Left lung (tissue), 14 donors: ENCODE data around the gene REL. TPM values are rescaled to one million over a fixed set of nuclear protein-coding genes. Genes with fewer than 3 reads are reported as not detected.

Experiments used
- ATAC-seq: fragments of 200-7000 bp; cut with Tn5 transposase; one replicate; pipeline ENCODE4 v1.9.1; 2020; ENCODE audit warnings: moderate library complexity
- DNase-seq, 4 donors: peaks; one replicate each; pipeline ENCODE4 v3.0.0-alpha.2; 2013 to 2020
- H3K27ac ChIP-seq, 2 donors: fragments of 200-600 bp; sonication (generic) in 1 of 2; one replicate each; pipeline versions ENCODE4 v1.5.0 to v1.8.0; 2020 to 2021
- H3K27me3 ChIP-seq, 2 donors: fragments of 200-600 bp; sonication (generic) in 1 of 2; one replicate each; pipeline versions ENCODE4 v1.5.0 to v1.8.0; 2020 to 2021
- H3K36me3 ChIP-seq, 2 donors: fragments of 200-600 bp; sonication (generic) in 1 of 2; one replicate each; pipeline versions ENCODE4 v1.5.0 to v1.8.0; 2020 to 2021
- H3K4me1 ChIP-seq, 2 donors: fragments of 200-600 bp; one replicate each; pipeline ENCODE4 v1.8.0; 2021
- H3K4me3 ChIP-seq, 2 donors: fragments of 200-600 bp; sonication (generic) in 1 of 2; one replicate each; pipeline versions ENCODE4 v1.5.0 to v1.8.0; 2020 to 2021; ENCODE audit warnings: mild to moderate bottlenecking in 1 of 2
- H3K9me3 ChIP-seq, 2 donors: fragments of 200-600 bp; sonication (generic) in 1 of 2; one replicate each; pipeline versions ENCODE4 v1.5.0 to v1.8.0; 2020 to 2021
- intact Hi-C, 2 donors: fragments of 100-400 bp; cut with DNase I; formaldehyde crosslinking; loops; one replicate each; pipeline versions ENCODE4 v1.11.2 to v1.14.2; 2022
- long read RNA-seq, 12 donors: library from polyadenylated mRNA in 2 of 12; unstranded in 2 of 12; transcript quantifications; one replicate each; pipeline ENCODE4 v2.0.0 and lab custom pipeline, GENCODE V29; 2019 to 2026
- polyA plus RNA-seq, 6 donors: library from polyadenylated mRNA; unstranded; fragments of 120-200 nt; gene quantifications; one replicate each; pipeline ENCODE4 v1.2.1, GENCODE V29; 2013; ENCODE audit not compliant: insufficient read length in 6 of 6
- total RNA-seq, 2 donors: library from RNA; stranded (reverse); fragmentation: NEBNext Ultra II Directional; extraction: Animal tissue kit (Norgen Biotek cat#: 25700); gene quantifications; one replicate each; pipeline ENCODE4 v1.2.1, GENCODE V29; 2021
- TF ChIP-seq, protein P1 (sequence below), 2 donors: fragments of 200-600 bp; sonication (generic) in 1 of 2; IDR thresholded peaks; one replicate each; pipeline versions ENCODE4 v1.5.0 to v1.8.0; 2021; ENCODE audit warnings: antibody characterized with exemption in 2 of 2
- donor health status: DM: no; HTN: yes; CAD: no.
- donor health status: DM: no; HTN: no; CAD: no.

REL gene
- total RNA-seq: 10 to 100 TPM; 21.0 to 31.8 TPM
- polyA plus RNA-seq: 10 to 100 TPM in 5 of 6 donors, 1 to 10 TPM in 1; 10.0 to 12.8 (median 10.9) TPM
- long read RNA-seq, donor 1, partial matches to known transcripts: 28 of 28 reads
- long read RNA-seq, donor 1, other reads (novel, unspliced or antisense): 0 of 28 reads
- long read RNA-seq, donor 2: 0 reads
- long read RNA-seq, donor 3: 0 reads
- long read RNA-seq, donor 4, partial matches to known transcripts: 12 of 12 reads
- long read RNA-seq, donor 4, other reads (novel, unspliced or antisense): 0 of 12 reads
- long read RNA-seq, donor 5, partial matches to known transcripts: 0 of 1 reads
- long read RNA-seq, donor 5, other reads (novel, unspliced or antisense): 0 of 1 reads
- long read RNA-seq, donor 6, partial matches to known transcripts: 0 of 4 reads
- long read RNA-seq, donor 6, other reads (novel, unspliced or antisense): 0 of 4 reads
- long read RNA-seq, donor 7, partial matches to known transcripts: 0 of 1 reads
- long read RNA-seq, donor 7, other reads (novel, unspliced or antisense): 0 of 1 reads
- long read RNA-seq, donor 8, full-length matches to known transcripts: 3 of 3 reads
- long read RNA-seq, donor 8, partial matches to known transcripts: 0 of 3 reads
- long read RNA-seq, donor 8, other reads (novel, unspliced or antisense): 0 of 3 reads
- long read RNA-seq, donor 9: 0 reads
- long read RNA-seq, donor 10, partial matches to known transcripts: 6 of 10 reads
- long read RNA-seq, donor 10, other reads (novel, unspliced or antisense): 2 of 10 reads
- long read RNA-seq, donor 11: 0 reads
- long read RNA-seq, donor 12, full-length matches to known transcripts: 2 of 2 reads
- long read RNA-seq, donor 12, partial matches to known transcripts: 0 of 2 reads
- long read RNA-seq, donor 12, other reads (novel, unspliced or antisense): 0 of 2 reads

DNA sequence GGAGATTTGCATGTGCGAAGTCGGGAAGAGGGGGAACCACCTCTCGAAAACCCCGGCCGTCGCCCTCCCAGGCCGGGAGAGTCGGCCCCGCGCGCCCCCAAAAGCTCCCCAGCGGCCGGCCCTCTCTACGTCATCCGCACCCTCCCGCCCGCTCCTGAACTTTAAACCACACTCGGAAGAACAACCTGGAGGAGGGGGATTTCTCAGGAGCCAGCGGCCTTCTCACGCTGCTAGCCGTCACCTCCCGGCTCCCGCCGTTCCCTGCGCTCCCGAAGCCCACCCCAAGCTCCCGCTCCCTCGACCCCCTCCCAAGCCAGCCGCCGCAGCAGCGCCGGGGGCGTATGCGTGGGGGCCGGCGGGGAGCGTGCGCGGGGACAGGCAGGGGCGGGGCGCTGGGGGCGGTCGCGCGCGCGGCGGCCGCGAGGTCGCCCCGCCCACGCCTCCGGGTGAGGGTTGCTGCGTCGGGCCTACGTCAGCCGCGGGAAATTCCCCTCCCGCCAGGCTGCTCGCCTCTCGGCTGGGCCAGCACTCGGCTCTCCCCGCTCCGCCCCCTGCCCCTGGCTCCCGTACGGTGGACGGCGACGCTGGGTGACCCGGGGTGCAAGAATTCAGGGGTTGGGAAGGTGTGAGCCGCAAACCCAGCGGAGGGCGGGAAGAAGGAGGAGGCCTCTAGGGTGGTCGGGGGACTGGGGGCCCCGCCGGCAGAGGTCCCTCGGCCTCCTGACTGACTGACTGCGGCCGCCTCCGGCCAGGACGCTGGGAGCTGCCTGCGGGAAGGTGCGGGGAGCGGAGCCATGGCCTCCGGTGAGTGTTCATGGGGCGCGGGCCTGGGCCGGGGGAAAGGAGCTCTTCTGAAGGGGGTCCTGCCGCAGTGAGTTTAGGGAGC lies at the start of gene REL:
Gene REL, plus strand, starts transcription at position 528 of the 886 bp plus-strand sequence. Its CDS starts 267 bp downstream, at position 795.
- peak; percentile 88 for ATAC-seq
- Histone ChIP-seq H3K4me1 (peaks cover 0 to 29% of the 10 kb centered on the region in 2 donors), H3K27ac (peak within 1 kb of the TSS; percentile 98 to 99), H3K4me3 (peak within 1 kb of the TSS; percentile 64 to 87), H3K27me3 (no peaks in the 10 kb centered on the region), H3K9me3 (no peaks in the 10 kb centered on the region), H3K36me3 (no peaks in the 10 kb centered on the region)
- DNase-seq: peak; percentile 92 to 99 (median 95)
- intact Hi-C loops: no loop called here
- TF ChIP-seq, protein P1, sequence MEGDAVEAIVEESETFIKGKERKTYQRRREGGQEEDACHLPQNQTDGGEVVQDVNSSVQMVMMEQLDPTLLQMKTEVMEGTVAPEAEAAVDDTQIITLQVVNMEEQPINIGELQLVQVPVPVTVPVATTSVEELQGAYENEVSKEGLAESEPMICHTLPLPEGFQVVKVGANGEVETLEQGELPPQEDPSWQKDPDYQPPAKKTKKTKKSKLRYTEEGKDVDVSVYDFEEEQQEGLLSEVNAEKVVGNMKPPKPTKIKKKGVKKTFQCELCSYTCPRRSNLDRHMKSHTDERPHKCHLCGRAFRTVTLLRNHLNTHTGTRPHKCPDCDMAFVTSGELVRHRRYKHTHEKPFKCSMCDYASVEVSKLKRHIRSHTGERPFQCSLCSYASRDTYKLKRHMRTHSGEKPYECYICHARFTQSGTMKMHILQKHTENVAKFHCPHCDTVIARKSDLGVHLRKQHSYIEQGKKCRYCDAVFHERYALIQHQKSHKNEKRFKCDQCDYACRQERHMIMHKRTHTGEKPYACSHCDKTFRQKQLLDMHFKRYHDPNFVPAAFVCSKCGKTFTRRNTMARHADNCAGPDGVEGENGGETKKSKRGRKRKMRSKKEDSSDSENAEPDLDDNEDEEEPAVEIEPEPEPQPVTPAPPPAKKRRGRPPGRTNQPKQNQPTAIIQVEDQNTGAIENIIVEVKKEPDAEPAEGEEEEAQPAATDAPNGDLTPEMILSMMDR (IDR thresholded peaks at IDR 0.05): no peak

DNA sequence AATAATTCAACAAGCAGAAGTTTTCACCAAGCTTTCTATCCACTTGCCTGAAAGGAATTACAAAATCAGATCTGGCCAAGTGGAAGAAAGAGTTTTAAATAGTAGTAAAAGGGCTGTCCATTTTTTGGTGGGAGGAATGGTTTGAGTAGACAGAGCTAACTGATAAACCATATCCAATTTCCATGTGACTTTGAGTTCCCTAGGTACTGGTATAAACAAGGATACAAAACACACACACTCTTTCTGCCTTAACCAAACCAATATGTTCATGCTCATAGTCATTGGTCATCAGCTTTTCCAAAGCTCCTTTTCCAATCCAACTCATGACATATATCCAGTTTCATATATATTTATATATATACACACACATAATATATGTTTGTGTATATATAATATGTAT lies 49.5 kb upstream of the REL start:
- Histone ChIP-seq H3K4me1 (peaks cover 0 to under 1% of the 10 kb centered on the region in 2 donors), H3K27me3 (no peaks in the 10 kb centered on the region), H3K9me3 (no peaks in the 10 kb centered on the region), H3K4me3 (no peak overlapping the region), H3K36me3 (no peaks in the 10 kb centered on the region), H3K27ac (no peak overlapping the region)
- intact Hi-C loops: no loop called here
- no peak for ATAC-seq
- no peak for DNase-seq
- TF ChIP-seq, protein P1 (IDR thresholded peaks at IDR 0.05): no peak

DNA sequence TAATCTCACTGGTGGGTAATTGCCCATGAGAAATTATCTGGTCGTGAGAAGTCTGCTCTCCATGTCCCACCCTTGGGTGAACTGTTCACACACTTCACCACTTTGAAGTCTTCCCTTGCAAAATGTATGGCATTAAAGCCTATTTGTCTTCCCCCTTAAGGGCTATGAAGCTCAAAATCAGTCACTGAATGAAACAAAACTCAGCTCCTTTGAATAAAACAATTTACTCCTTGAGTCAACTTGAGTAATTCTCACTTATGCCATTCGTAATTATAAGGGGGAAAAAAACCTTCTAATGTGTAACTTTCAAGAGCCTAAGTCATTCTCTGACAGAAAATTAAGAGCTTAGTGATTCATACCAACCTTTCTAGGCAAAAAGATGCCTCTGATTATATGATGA lies 48.8 kb upstream of the REL start:
- DNase-seq: no peak
- intact Hi-C loops: no loop called here
- Histone ChIP-seq H3K27ac (no peak overlapping the region), H3K36me3 (no peaks in the 10 kb centered on the region), H3K4me3 (no peak overlapping the region), H3K9me3 (no peaks in the 10 kb centered on the region), H3K4me1 (peaks cover 0 to 3% of the 10 kb centered on the region in 2 donors), H3K27me3 (no peaks in the 10 kb centered on the region)
- no peak for ATAC-seq
- TF ChIP-seq, protein P1 (IDR thresholded peaks at IDR 0.05): no peak

DNA sequence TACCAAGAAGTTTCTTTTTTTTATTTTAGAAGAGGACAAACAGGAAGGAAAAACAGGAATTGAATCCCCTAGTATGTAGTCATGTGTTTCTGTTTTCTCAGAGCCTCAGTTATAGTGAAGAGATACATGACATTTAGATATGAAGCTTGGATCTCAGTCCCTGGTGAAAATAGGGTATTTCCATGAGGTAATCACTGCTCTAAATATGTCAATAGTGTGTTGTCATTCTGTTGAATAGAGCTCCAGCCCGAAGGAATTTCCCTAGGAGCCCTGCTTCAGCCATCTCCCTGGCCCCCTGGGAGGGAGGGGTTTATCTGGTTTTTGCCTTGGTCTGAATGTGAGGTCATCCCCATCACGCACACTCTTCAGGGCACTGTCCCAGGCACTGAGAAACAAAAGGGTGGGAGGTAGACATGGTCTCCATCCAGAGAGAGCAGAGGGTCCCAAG lies 47.1 kb upstream of the REL start:
- ATAC-seq: peak; percentile 33
- TF ChIP-seq, protein P1 (IDR thresholded peaks at IDR 0.05): no peak
- Histone ChIP-seq H3K27me3 (no peaks in the 10 kb centered on the region), H3K9me3 (no peaks in the 10 kb centered on the region), H3K27ac (no peak overlapping the region), H3K4me3 (no peak overlapping the region), H3K4me1 (peaks cover 0 to 3% of the 10 kb centered on the region in 2 donors), H3K36me3 (no peaks in the 10 kb centered on the region)
- intact Hi-C loops: no loop called here
- DNase-seq: no peak
